GF-D8 (cell line): Measurements from ENCODE around the gene KCNG3.
"Not testable (repeated sequence)": the region's sequence is repeated elsewhere in the genome, so short reads cannot be mapped to it uniquely, and the experiment has no call there.

Experiments
- DNase-seq: peaks from one replicate; lab custom pipeline; 2025; lab: John Stamatoyannopoulos, UW

Gene KCNG3

GRCh38 chr2:42429352-42429751 lies 64.4 kb downstream of the KCNG3 start:
- no peak for DNase-seq

GRCh38 chr2:42425697-42426096 lies 68.1 kb downstream of the KCNG3 start:
- no peak for DNase-seq

- no peak for DNase-seq
These were observed 69.7 kb downstream of the KCNG3 start for GRCh38 chr2:42424033-42424432.

- DNase-seq = no peak
These were observed 72.1 kb downstream of the KCNG3 start for GRCh38 chr2:42421601-42422239.

- no peak for DNase-seq
These were observed 72.7 kb downstream of the KCNG3 start for GRCh38 chr2:42421157-42421485.

GRCh38 chr2:42414648-42415047 lies 79.1 kb downstream of the KCNG3 start:
- no peak for DNase-seq

- no peak for DNase-seq
These were observed 79.6 kb downstream of the KCNG3 start for GRCh38 chr2:42414158-42414557.

- DNase-seq = no peak
These were observed 82.9 kb downstream of the KCNG3 start for GRCh38 chr2:42410742-42411514.

GRCh38 chr2:42408009-42408408 lies 85.8 kb downstream of the KCNG3 start:
- no peak for DNase-seq

- DNase-seq = no peak
These were observed 86.3 kb downstream of the KCNG3 start for GRCh38 chr2:42407476-42407875.

GRCh38 chr2:42404676-42405075 lies 89.1 kb downstream of the KCNG3 start:
- DNase-seq = no peak

GRCh38 chr2:42401773-42402172 lies 92.0 kb downstream of the KCNG3 start:
- no peak for DNase-seq

- DNase-seq = not testable (repeated sequence)
These were observed 95.7 kb downstream of the KCNG3 start for GRCh38 chr2:42398052-42398451.

- DNase-seq = not testable (repeated sequence)
These were observed 100.5 kb downstream of the KCNG3 start for GRCh38 chr2:42393320-42393719.

GRCh38 chr2:42392191-42392590 lies 101.6 kb downstream of the KCNG3 start:
- DNase-seq = no peak
